Measurements from ENCODE around the gene KRT4.

Gene KRT4

GRCh38 chr12:52846356-52846970, 32.5 kb upstream of the KRT4 start:
- DNase-seq (ENCODE audit: low read depth in 1 of 2, low spot score in 1 of 2) = no peak
- in situ Hi-C loops (cut with HindIII; ENCODE audit: low pct_unique_long_range_greater_than_20kb, low sequenced_read_pairs) = no loop called here
- TF ChIP-seq JUND (IDR thresholded peaks at IDR 0.05; ENCODE audit: low read depth) = no peak

GRCh38 chr12:52845946-52846345, 32.0 kb upstream of the KRT4 start:
- in situ Hi-C loops (cut with HindIII; ENCODE audit: low pct_unique_long_range_greater_than_20kb, low sequenced_read_pairs) = no loop called here
- DNase-seq (ENCODE audit: low read depth in 1 of 2, low spot score in 1 of 2) = no peak
- TF ChIP-seq JUND (IDR thresholded peaks at IDR 0.05; ENCODE audit: low read depth) = no peak

- DNase-seq (ENCODE audit: low read depth in 1 of 2, low spot score in 1 of 2) = no peak
- TF ChIP-seq JUND (IDR thresholded peaks at IDR 0.05; ENCODE audit: low read depth) = no peak
- in situ Hi-C loops (cut with HindIII; ENCODE audit: low pct_unique_long_range_greater_than_20kb, low sequenced_read_pairs) = no loop called here
These were observed 30.5 kb upstream of the KRT4 start for GRCh38 chr12:52844386-52844785.

GRCh38 chr12:52839436-52840105, 25.7 kb upstream of the KRT4 start:
- no peak for TF ChIP-seq JUND (IDR thresholded peaks at IDR 0.05; ENCODE audit: low read depth)
- in situ Hi-C loops (cut with HindIII; ENCODE audit: low pct_unique_long_range_greater_than_20kb, low sequenced_read_pairs) = no loop called here
- no peak for DNase-seq (ENCODE audit: low read depth in 1 of 2, low spot score in 1 of 2)

GRCh38 chr12:52838609-52839435, 24.9 kb upstream of the KRT4 start:
- in situ Hi-C loops (cut with HindIII; ENCODE audit: low pct_unique_long_range_greater_than_20kb, low sequenced_read_pairs) = no loop called here
- no peak for TF ChIP-seq JUND (IDR thresholded peaks at IDR 0.05; ENCODE audit: low read depth)
- DNase-seq (ENCODE audit: low read depth in 1 of 2, low spot score in 1 of 2) = no peak

- peak; percentile 35 to 55 for DNase-seq (ENCODE audit: low read depth in 1 of 2, low spot score in 1 of 2)
- in situ Hi-C loops (cut with HindIII; ENCODE audit: low pct_unique_long_range_greater_than_20kb, low sequenced_read_pairs) = no loop called here
- TF ChIP-seq JUND (IDR thresholded peaks at IDR 0.05; ENCODE audit: low read depth) = no peak
These were observed 24.1 kb upstream of the KRT4 start for GRCh38 chr12:52837781-52838608.

GRCh38 chr12:52837413-52837741, 23.5 kb upstream of the KRT4 start:
- in situ Hi-C loops (cut with HindIII; ENCODE audit: low pct_unique_long_range_greater_than_20kb, low sequenced_read_pairs) = no loop called here
- TF ChIP-seq JUND (IDR thresholded peaks at IDR 0.05; ENCODE audit: low read depth) = no peak
- peak in 1 of 2 experiments; percentile 55 for DNase-seq (ENCODE audit: low read depth in 1 of 2, low spot score in 1 of 2)

- in situ Hi-C loops (cut with HindIII; ENCODE audit: low pct_unique_long_range_greater_than_20kb, low sequenced_read_pairs) = no loop called here
- TF ChIP-seq JUND (IDR thresholded peaks at IDR 0.05; ENCODE audit: low read depth) = no peak
These were observed 22.8 kb upstream of the KRT4 start for GRCh38 chr12:52836491-52837412.

GRCh38 chr12:52836042-52836466, 22.1 kb upstream of the KRT4 start:
- in situ Hi-C loops (cut with HindIII; ENCODE audit: low pct_unique_long_range_greater_than_20kb, low sequenced_read_pairs) = no loop called here
- DNase-seq (ENCODE audit: low read depth in 1 of 2, low spot score in 1 of 2) = no peak
- no peak for TF ChIP-seq JUND (IDR thresholded peaks at IDR 0.05; ENCODE audit: low read depth)

More at GRCh38 chr12:52836491-52837412, 22.8 kb upstream of the KRT4 start:
- no peak for DNase-seq (ENCODE audit: low read depth in 1 of 2, low spot score in 1 of 2)

GRCh38 chr12:52835271-52836041, 21.5 kb upstream of the KRT4 start:
- in situ Hi-C loops (cut with HindIII; ENCODE audit: low pct_unique_long_range_greater_than_20kb, low sequenced_read_pairs) = no loop called here
- no peak for TF ChIP-seq JUND (IDR thresholded peaks at IDR 0.05; ENCODE audit: low read depth)
- no peak for DNase-seq (ENCODE audit: low read depth in 1 of 2, low spot score in 1 of 2)

GRCh38 chr12:52834727-52835001, 20.7 kb upstream of the KRT4 start:
- in situ Hi-C loops (cut with HindIII; ENCODE audit: low pct_unique_long_range_greater_than_20kb, low sequenced_read_pairs) = no loop called here
- no peak for DNase-seq (ENCODE audit: low read depth in 1 of 2, low spot score in 1 of 2)

More at GRCh38 chr12:52834727-52835001, 20.7 kb upstream of the KRT4 start:
- TF ChIP-seq JUND (IDR thresholded peaks at IDR 0.05; ENCODE audit: low read depth) = no peak

All from T47D (cell line).